Gastrocnemius medialis (tissue), 4 donors: ENCODE results near the gene LIFR.
A peak's percentile ranks its signal among the peaks of the same experiment; 100 is the strongest.

ENCODE experiments used
- POLR2A ChIP-seq, 2 donors: fragments of 450-650 bp; IDR thresholded peaks; one replicate each; pipeline ENCODE4 v1.6.1; 2017; ENCODE audit warnings: antibody characterized with exemption in 2 of 2, mild to moderate bottlenecking in 2 of 2, moderate library complexity in 2 of 2
- TF ChIP-seq, protein P1 (sequence below), 5 experiments: fragments of 450-650 bp in 3 of 5; fragments of 200-600 bp in 2 of 5; sonication (generic) in 2 of 5; IDR thresholded peaks in 4 of 5; conservative IDR thresholded peaks in 1 of 5; 1 replicate in 4 of 5; 2 replicates in 1 of 5; pipeline ENCODE4 v1.5.1; 2016 to 2019; ENCODE audit warnings: antibody characterized with exemption in 5 of 5, mild to moderate bottlenecking in 3 of 5, moderate library complexity in 3 of 5

DNA sequence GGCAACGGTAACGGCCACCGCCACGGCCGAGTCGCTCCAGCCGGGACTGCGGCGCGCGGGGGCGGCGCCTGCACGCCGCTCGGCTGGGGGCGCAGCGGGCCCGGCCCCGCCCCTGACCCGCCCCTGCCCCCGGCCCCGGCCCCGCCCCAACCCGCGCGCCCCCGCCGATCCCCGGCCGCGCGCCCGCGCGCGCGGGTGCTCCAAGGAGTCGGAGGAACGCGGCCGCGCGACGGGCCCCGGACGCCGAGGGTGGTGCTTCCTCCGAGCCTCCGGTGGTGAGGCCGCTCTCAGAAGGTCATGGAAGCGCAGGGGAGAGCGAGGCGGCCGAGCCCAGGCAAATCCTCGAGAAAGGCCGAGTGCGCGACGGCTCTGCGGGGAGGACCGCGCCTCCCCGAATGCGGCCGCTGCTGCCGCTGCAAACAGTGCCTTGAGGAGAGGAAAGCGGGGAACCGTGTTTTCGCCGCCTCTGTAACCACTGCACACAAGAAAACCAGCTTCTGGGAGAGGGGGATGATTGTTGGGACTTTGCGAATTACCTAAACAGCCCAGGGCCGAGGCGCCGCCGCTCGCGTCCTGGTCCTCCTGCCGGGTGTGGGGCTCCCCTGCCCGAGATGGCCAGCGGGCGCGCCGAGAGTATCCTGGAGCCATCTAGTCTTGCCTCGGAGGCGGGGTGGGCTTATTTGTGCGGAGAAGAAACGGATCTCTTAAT, at the start of gene LIFR:
- TF ChIP-seq, protein P1, sequence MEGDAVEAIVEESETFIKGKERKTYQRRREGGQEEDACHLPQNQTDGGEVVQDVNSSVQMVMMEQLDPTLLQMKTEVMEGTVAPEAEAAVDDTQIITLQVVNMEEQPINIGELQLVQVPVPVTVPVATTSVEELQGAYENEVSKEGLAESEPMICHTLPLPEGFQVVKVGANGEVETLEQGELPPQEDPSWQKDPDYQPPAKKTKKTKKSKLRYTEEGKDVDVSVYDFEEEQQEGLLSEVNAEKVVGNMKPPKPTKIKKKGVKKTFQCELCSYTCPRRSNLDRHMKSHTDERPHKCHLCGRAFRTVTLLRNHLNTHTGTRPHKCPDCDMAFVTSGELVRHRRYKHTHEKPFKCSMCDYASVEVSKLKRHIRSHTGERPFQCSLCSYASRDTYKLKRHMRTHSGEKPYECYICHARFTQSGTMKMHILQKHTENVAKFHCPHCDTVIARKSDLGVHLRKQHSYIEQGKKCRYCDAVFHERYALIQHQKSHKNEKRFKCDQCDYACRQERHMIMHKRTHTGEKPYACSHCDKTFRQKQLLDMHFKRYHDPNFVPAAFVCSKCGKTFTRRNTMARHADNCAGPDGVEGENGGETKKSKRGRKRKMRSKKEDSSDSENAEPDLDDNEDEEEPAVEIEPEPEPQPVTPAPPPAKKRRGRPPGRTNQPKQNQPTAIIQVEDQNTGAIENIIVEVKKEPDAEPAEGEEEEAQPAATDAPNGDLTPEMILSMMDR (IDR thresholded peaks at IDR 0.05 in 4 of 5, conservative IDR thresholded peaks at IDR 0.05 in 1 of 5) = peak in 2 of 5 experiments; percentile 18 to 25
- peak; percentile 77 to 86 for TF ChIP-seq POLR2A (IDR thresholded peaks at IDR 0.05)
